ENCODE results near the gene TYROBP.

DNA sequence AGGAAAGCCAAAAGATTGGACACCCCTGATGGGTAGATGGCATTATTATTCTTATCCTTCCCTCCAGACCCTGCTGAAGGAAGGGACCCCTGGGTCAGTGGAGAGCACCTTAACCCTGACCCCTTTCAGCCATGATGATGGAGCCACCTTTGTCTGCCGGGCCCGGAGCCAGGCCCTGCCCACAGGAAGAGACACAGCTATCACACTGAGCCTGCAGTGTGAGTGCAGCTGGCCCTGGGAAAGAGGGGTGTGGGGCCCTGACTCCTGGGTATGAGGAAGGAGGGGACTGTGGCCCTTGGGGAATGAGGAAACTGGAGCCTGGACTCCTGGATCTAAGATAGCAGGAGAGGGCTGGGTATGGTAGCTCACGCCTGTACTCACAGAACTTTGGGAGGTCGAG, 48.7 kb downstream of the TYROBP start:
- TF ChIP-seq, protein P1, sequence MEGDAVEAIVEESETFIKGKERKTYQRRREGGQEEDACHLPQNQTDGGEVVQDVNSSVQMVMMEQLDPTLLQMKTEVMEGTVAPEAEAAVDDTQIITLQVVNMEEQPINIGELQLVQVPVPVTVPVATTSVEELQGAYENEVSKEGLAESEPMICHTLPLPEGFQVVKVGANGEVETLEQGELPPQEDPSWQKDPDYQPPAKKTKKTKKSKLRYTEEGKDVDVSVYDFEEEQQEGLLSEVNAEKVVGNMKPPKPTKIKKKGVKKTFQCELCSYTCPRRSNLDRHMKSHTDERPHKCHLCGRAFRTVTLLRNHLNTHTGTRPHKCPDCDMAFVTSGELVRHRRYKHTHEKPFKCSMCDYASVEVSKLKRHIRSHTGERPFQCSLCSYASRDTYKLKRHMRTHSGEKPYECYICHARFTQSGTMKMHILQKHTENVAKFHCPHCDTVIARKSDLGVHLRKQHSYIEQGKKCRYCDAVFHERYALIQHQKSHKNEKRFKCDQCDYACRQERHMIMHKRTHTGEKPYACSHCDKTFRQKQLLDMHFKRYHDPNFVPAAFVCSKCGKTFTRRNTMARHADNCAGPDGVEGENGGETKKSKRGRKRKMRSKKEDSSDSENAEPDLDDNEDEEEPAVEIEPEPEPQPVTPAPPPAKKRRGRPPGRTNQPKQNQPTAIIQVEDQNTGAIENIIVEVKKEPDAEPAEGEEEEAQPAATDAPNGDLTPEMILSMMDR (IDR thresholded peaks at IDR 0.05) = no peak
- no peak for TF ChIP-seq POLR2A (IDR thresholded peaks at IDR 0.05)

All from esophagus squamous epithelium (tissue), 4 donors.